T-cell (primary cell): Measurements from ENCODE around the gene RASAL1. TPM values are rescaled to one million over a fixed set of nuclear protein-coding genes. Genes with fewer than 3 reads are reported as not detected.

Experiments
- ATAC-seq, 4 experiments: fragments of 200-7000 bp in 3 of 4; fragments of 150-1000 bp in 1 of 4; cut with Tn5 transposase; replicated peaks in 1 of 4; 1 replicate in 3 of 4; 2 replicates in 1 of 4; pipeline ENCODE4 v1.10.0; 2021; ENCODE audit warnings: moderate library complexity in 3 of 4, mild to moderate bottlenecking in 2 of 4, moderate number of reproducible peaks in 1 of 4
- CTCF ChIA-PET, 2 donors: fragments of 300-600 bp; sonication (Branson Sonifier 250); formaldehyde crosslinking; loops; one replicate each; lab custom pipeline; 2022; ENCODE audit warnings: antibody characterized with exemption in 2 of 2; lab: Charles Lee
- POLR2A ChIA-PET, 2 donors: fragments of 300-600 bp; sonication (Branson Sonifier 250); formaldehyde crosslinking; loops; one replicate each; lab custom pipeline; 2022; ENCODE audit warnings: antibody characterized with exemption in 2 of 2; lab: Charles Lee
- DNase-seq, 35 experiments: peaks; one replicate each; pipeline versions ENCODE4 v3.0.0 to v3.0.0-alpha.2; 2013 to 2023
- H3K27ac ChIP-seq: one replicate; pipeline ENCODE4 v1.5.1; 2013; ENCODE audit warnings: low read length
- H3K27me3 ChIP-seq, 2 experiments: replicated peaks in 1 of 2; 1 replicate in 1 of 2; 2 replicates in 1 of 2; pipeline versions ENCODE4 v1.6.1 to v1.7.0; 2013; ENCODE audit warnings: low read length in 1 of 2, mixed read lengths in 1 of 2; ENCODE audit not compliant: control insufficient read depth in 2 of 2, insufficient read depth in 2 of 2; ENCODE audit errors: extremely low read depth in 1 of 2
- H3K36me3 ChIP-seq, 2 donors: 1 replicate in 1 of 2; 2 replicates in 1 of 2; pipeline versions ENCODE4 v1.6.1 to v1.7.0; 2013; ENCODE audit warnings: low read length in 1 of 2; ENCODE audit not compliant: control insufficient read depth in 2 of 2, insufficient read depth in 1 of 2; ENCODE audit errors: extremely low read depth in 1 of 2
- H3K4me1 ChIP-seq, 2 experiments: 1 replicate in 1 of 2; 2 replicates in 1 of 2; pipeline versions ENCODE4 v1.6.1 to v1.7.0; 2013; ENCODE audit warnings: low read length in 2 of 2, mixed read lengths in 1 of 2; ENCODE audit not compliant: insufficient read depth in 2 of 2, control insufficient read depth in 1 of 2; ENCODE audit errors: extremely low read depth in 1 of 2
- H3K4me3 ChIP-seq, 2 donors: 1 replicate in 1 of 2; 2 replicates in 1 of 2; pipeline versions ENCODE4 v1.5.1 to v1.7.0; 2013; ENCODE audit warnings: mild to moderate bottlenecking in 2 of 2, low read length in 1 of 2, moderate library complexity in 1 of 2; ENCODE audit not compliant: control insufficient read depth in 1 of 2; ENCODE audit errors: extremely low read depth in 1 of 2
- H3K9me3 ChIP-seq: 2 replicates; pipeline ENCODE4 v1.7.0; 2013
- H3K27ac Mint-ChIP-seq, 2 donors: one replicate each; pipeline ENCODE4 v1.8.0; 2020 to 2021; ENCODE audit warnings: mild to moderate bottlenecking in 2 of 2, mixed read lengths in 2 of 2
- H3K27me3 Mint-ChIP-seq, 2 donors: one replicate each; pipeline ENCODE4 v1.8.0; 2021 to 2022; ENCODE audit warnings: mixed read lengths in 2 of 2
- H3K36me3 Mint-ChIP-seq: one replicate; pipeline ENCODE4 v1.8.0; 2021; ENCODE audit warnings: mixed read lengths
- H3K4me1 Mint-ChIP-seq, 3 donors: one replicate each; pipeline ENCODE4 v1.8.0; 2020 to 2022; ENCODE audit warnings: mixed read lengths in 3 of 3, mild to moderate bottlenecking in 1 of 3
- H3K4me3 Mint-ChIP-seq, 3 donors: one replicate each; pipeline ENCODE4 v1.8.0; 2020 to 2022; ENCODE audit warnings: mild to moderate bottlenecking in 3 of 3, mixed read lengths in 3 of 3, moderate library complexity in 3 of 3
- H3K9me3 Mint-ChIP-seq, 3 donors: one replicate each; pipeline ENCODE4 v1.8.0; 2020 to 2022; ENCODE audit warnings: mixed read lengths in 3 of 3
- WGBS: methylation state at CpG from one replicate; pipeline ENCODE4 v1.1.5; 2013; ENCODE audit warnings: missing lambda C conversion rate; ENCODE audit not compliant: insufficient coverage; 5-methylcytosine and 5-hydroxymethylcytosine counted together
- total RNA-seq, 35 experiments: library from RNA in 6 of 35; stranded (reverse) in 6 of 35; fragments of 120-200 nt in 1 of 35; gene quantifications; one replicate each; pipeline versions ENCODE4 v1.2.1 to v1.2.4 and lab custom pipeline; 2013 to 2026

RASAL1 gene
- total RNA-seq, 5 donors from 2014 or later (not counting 1 experiment from before 2014, with no cell fraction given): 0.43 to 2.9 (median 0.85) TPM

GRCh38 chr12:113062502-113063395 lies 72.8 kb downstream of the RASAL1 start:
- no peaks in the 10 kb centered on the region for H3K9me3 Mint-ChIP-seq
- Histone ChIP-seq H3K27me3 (peaks cover 0 to 4% of the 10 kb centered on the region in 2 experiments), H3K36me3 (no peaks in the 10 kb centered on the region), H3K4me3 (no peak overlapping the region), H3K4me1 (peaks cover 2 to 84% of the 10 kb centered on the region in 2 experiments), H3K27ac (no peak overlapping the region), H3K9me3 (no peaks in the 10 kb centered on the region)
- H3K36me3 Mint-ChIP-seq: no peaks in the 10 kb centered on the region
- peak overlapping the region; percentile 55 for H3K27ac Mint-ChIP-seq
- H3K27me3 Mint-ChIP-seq: no peaks in the 10 kb centered on the region
- POLR2A ChIA-PET: interaction anchor here in 1 of 2 donors (0.6 kb wide), 1 partner anchor 41 kb away, joined by 5 read pairs; no protein-coding TSS in a partner anchor
- no peak overlapping the region for H3K4me3 Mint-ChIP-seq
- WGBS: 85% methylated on average over 14 of the region's 23 CpGs
- CTCF ChIA-PET: interaction anchor here (0.5 to 0.6 kb wide), 2 partner anchors 8 to 24 kb away, joined by 3 read pairs; no protein-coding TSS in a partner anchor
- ATAC-seq (no peak), DNase-seq (no peak)
- peaks cover 22 to 55% (median 30%) of the 10 kb centered on the region in 3 donors for H3K4me1 Mint-ChIP-seq

- Histone ChIP-seq H3K27ac (no peak overlapping the region), H3K36me3 (no peaks in the 10 kb centered on the region), H3K9me3 (no peaks in the 10 kb centered on the region), H3K4me1 (peaks cover 2 to 84% of the 10 kb centered on the region in 2 experiments), H3K27me3 (peaks cover 0 to 9% of the 10 kb centered on the region in 2 experiments), H3K4me3 (no peak overlapping the region)
- peaks cover 16 to 45% (median 28%) of the 10 kb centered on the region in 3 donors for H3K4me1 Mint-ChIP-seq
- peak overlapping the region; percentile 23 to 34 for H3K27ac Mint-ChIP-seq
- no peak overlapping the region for H3K4me3 Mint-ChIP-seq
- CTCF ChIA-PET: interaction anchor here in 1 of 2 donors (0.6 kb wide), 1 partner anchor 20 kb away, joined by 6 read pairs; no protein-coding TSS in a partner anchor
- ATAC-seq: no peak
- DNase-seq: no peak
- POLR2A ChIA-PET: no interaction called here
- no peaks in the 10 kb centered on the region for H3K36me3 Mint-ChIP-seq
- no peaks in the 10 kb centered on the region for H3K27me3 Mint-ChIP-seq
- 82% methylated on average over 6 of the region's 10 CpGs for WGBS
- H3K9me3 Mint-ChIP-seq: no peaks in the 10 kb centered on the region
Observed at GRCh38 chr12:113061061-113061694, 74.4 kb downstream of the RASAL1 start.

GRCh38 chr12:113060336-113060960 lies 75.1 kb downstream of the RASAL1 start:
- Mint-ChIP-seq H3K27me3 (no peaks in the 10 kb centered on the region), H3K36me3 (no peaks in the 10 kb centered on the region), H3K9me3 (no peaks in the 10 kb centered on the region), H3K4me1 (peaks cover 17 to 45% (median 30%) of the 10 kb centered on the region in 3 donors), H3K27ac (peak overlapping the region; percentile 23 to 34), H3K4me3 (no peak overlapping the region)
- Histone ChIP-seq H3K4me3 (no peak overlapping the region), H3K36me3 (no peaks in the 10 kb centered on the region), H3K4me1 (peaks cover 2 to 84% of the 10 kb centered on the region in 2 experiments), H3K9me3 (no peaks in the 10 kb centered on the region), H3K27me3 (peaks cover 0 to 15% of the 10 kb centered on the region in 2 experiments), H3K27ac (no peak overlapping the region)
- ATAC-seq (no peak), DNase-seq (no peak)
- ChIA-PET POLR2A (no interaction called here), CTCF (interaction anchor here in 1 of 2 donors (0.6 kb wide), 1 partner anchor 19 kb away, joined by 6 read pairs; no protein-coding TSS in a partner anchor)
- WGBS: 84% methylated on average over 5 of the region's 7 CpGs

- CTCF ChIA-PET: no interaction called here
- Histone ChIP-seq H3K4me3 (no peak overlapping the region), H3K4me1 (peaks cover 2 to 78% of the 10 kb centered on the region in 2 experiments), H3K27ac (no peak overlapping the region), H3K27me3 (peaks cover 0 to 17% of the 10 kb centered on the region in 2 experiments), H3K9me3 (no peaks in the 10 kb centered on the region), H3K36me3 (no peaks in the 10 kb centered on the region)
- no peaks in the 10 kb centered on the region for H3K36me3 Mint-ChIP-seq
- no peak for DNase-seq
- no peak overlapping the region for H3K4me3 Mint-ChIP-seq
- H3K9me3 Mint-ChIP-seq: no peaks in the 10 kb centered on the region
- 67% methylated on average over 6 of the region's 8 CpGs for WGBS
- peaks cover 19 to 42% (median 30%) of the 10 kb centered on the region in 3 donors for H3K4me1 Mint-ChIP-seq
- no peak for ATAC-seq
- H3K27ac Mint-ChIP-seq: no peak overlapping the region
- POLR2A ChIA-PET: no interaction called here
- no peaks in the 10 kb centered on the region for H3K27me3 Mint-ChIP-seq
Observed at GRCh38 chr12:113059071-113059595, 76.4 kb downstream of the RASAL1 start.

GRCh38 chr12:113058553-113058952 lies 77.0 kb downstream of the RASAL1 start:
- H3K4me1 ChIP-seq: peaks cover 2 to 72% of the 10 kb centered on the region in 2 experiments
- Mint-ChIP-seq H3K27ac (no peak overlapping the region), H3K27me3 (no peaks in the 10 kb centered on the region), H3K36me3 (no peaks in the 10 kb centered on the region), H3K4me1 (peaks cover 17 to 42% (median 30%) of the 10 kb centered on the region in 3 donors), H3K4me3 (peak overlapping the region in 1 of 3 donors; percentile 32), H3K9me3 (no peaks in the 10 kb centered on the region)
- ATAC-seq: no peak
- ChIA-PET CTCF (no interaction called here), POLR2A (no interaction called here)
- H3K27ac ChIP-seq: no peak overlapping the region
- H3K9me3 ChIP-seq: no peaks in the 10 kb centered on the region
- no peaks in the 10 kb centered on the region for H3K36me3 ChIP-seq
- H3K4me3 ChIP-seq: no peak overlapping the region
- peaks cover 0 to 17% of the 10 kb centered on the region in 2 experiments for H3K27me3 ChIP-seq
- WGBS: no CpG with 5 or more reads among the region's 1 CpG
- DNase-seq: no peak
